IPS-NIHi11 (cell line): ENCODE measurements around the gene CUL1.
A peak's percentile ranks its signal among the peaks of the same experiment; 100 is the strongest.

Experiments used
- DNase-seq: peaks from one replicate; pipeline ENCODE4 v3.0.0; 2012; ENCODE audit warnings: mixed read lengths, low spot score

CUL1 gene

DNA sequence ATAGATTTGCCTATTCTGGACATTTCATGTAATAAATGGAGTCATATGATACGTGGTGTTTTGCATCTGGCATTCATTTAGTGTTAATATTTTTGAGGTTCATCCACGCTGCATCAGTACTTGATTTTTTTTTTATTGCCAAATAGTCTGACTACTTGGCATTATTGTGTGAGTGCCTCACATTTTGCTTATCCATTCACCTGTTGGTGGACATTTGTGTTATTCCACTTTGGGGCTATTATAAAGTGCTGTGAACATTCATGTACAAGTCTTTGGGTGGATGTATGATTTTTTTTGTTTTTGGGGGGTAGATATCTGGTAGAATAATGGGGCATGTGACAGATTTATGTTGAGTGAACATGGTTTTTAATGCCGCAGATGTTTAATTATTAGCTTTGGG is 19.7 kb downstream of the CUL1 start:
- no peak for DNase-seq

DNA sequence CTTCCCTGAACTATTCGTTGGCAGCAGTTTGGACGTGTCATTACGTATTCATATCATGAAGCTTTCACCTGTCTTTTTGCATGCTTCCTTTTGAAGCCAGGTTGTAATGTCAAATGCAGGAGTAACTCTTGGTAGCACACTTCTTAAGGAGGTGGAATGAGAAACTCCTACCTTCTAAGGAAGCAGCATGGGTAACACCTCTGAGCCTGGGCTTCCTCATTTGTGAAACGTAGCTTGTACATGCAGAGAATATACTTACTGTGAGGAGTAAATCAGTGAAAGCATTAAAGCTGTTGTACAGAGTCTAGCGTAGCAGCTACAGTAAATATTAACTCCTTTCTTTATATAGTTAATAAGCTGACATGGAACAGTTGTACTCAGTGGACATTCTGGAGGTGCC is 21.1 kb downstream of the CUL1 start:
- DNase-seq: no peak

DNA sequence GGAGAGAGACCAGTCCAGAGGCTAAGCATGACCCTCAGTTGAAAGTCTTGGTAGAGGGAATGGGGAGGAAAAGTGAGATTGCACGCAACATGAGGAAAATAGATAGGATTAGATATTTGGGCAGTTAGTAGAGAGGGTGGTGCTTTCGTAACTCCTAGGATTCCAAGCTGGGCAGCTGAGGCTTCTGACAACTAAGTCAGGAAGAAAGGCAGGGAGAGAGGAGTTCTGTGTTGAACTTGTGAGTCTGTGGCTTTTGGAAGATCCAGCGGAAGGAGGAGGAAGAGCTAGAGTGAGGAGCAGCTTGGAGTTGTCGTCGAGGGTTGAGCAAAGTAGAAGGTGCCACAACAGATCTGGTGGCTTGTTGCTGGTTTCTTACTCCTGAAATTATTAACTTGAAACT is 21.8 kb downstream of the CUL1 start:
- no peak for DNase-seq

DNA sequence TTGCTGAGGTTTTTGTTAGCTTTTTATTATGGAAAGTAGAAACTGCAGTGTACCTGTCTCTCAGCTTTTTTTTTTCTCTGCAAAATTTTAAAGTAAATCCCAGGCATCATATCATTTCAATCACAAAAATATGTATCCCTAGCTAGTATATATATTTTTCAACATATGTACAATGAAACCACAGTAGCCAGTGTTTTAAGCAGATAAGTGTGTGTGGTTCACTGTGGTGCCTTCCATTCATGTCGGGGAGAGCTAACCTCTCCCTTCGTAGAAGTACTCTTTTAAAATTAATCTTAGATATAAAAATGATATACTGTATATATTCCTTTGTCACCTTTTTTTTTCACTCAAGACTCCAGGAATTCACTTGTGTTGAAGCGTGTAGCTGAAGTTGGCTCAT is 22.7 kb downstream of the CUL1 start:
- no peak for DNase-seq

DNA sequence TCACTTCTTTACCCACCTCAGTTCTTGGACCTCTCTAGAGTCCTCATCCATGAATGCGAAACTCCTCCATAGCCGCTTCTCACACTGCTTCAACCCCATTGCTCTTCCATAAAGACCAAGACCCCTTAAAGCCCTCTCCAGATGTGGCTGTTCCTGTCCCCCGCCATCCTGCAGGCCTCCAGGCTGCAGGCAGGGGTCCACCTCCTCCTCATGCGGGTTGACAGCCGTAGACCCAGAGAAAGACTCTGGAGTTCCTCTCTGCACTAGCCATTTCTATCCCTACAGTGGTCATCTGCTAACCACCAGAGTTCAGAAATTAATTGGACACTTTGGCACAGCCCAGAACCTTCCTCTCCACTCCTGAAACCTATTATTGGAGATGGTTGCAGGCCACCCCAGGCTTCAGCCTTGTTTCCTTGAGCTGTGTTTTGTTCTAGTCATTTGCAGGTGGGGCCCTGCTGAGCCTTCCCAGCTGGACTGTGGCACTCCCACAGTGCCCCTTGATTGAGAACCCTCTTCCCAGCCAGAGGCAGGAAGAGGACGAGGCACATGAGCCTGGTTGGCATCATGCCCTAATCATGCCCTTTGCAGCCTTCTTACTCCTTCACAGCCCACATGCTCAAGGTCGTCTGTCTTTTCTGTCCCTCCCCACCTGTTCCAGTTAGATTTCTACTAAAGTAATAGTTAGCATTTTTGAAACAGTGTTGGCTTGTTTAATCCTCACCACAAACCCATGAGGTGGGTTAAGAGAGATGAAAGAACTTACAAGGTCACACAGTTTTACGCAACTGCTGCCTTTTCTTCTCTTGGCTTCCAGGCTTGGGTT is 23.9 kb downstream of the CUL1 start:
- no peak for DNase-seq

DNA sequence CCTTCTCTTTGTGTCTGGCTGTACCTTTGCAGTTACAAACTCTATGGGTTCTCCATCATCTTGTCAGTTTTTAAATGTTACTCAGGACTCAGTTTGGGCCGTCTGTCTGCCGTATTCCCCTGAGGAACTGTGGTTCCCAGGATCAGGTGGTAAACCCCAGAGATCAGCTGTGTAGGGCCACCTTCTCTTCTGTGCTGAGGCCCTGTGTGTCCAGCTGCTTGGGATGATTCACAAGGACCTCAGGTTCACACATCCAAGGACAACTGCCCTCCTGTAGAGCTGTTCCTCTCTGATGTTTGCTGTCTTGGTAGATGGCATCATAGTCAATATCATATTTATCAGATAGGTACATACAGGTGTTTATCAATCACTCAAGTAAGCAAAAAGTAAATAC is 24.5 kb downstream of the CUL1 start:
- DNase-seq: no peak

DNA sequence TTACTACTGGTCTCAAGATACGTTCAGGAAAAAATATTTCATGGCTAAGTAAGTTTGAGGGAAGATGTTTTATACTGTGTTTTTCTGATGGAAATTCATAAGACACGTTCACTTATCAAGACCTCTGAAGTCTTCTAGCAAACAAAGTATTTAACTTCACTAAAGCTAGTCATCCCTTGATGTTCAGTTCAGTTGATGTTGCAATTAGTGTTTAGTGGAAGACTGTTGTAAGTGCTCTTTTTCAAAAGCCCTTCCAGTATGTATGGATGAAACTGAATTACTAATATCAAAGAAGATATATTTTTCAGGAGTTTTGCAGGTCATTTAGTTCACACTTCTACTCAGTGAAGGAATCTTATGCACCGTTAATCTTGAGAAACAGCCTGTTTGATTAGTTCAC is 25.1 kb downstream of the CUL1 start:
- DNase-seq: no peak

DNA sequence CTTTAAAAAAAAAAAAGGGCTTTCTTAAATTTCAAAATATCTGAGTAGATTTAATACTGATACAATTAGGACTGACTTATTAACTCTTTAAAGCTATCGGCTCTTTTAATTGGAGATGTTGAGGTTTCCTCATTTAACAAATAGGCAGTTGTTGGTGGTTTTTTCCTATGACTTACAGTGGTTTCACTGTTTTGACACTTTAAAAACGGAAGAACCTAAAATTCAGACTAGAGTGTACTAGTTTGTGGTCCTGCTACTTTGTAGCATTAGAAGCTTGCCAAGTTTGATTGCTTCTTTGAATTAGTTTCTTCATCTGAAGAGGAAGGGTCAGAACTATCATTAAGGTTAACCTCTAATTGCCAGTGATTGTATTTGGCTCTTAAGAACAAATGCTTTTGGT is 27.7 kb downstream of the CUL1 start:
- no peak for DNase-seq

DNA sequence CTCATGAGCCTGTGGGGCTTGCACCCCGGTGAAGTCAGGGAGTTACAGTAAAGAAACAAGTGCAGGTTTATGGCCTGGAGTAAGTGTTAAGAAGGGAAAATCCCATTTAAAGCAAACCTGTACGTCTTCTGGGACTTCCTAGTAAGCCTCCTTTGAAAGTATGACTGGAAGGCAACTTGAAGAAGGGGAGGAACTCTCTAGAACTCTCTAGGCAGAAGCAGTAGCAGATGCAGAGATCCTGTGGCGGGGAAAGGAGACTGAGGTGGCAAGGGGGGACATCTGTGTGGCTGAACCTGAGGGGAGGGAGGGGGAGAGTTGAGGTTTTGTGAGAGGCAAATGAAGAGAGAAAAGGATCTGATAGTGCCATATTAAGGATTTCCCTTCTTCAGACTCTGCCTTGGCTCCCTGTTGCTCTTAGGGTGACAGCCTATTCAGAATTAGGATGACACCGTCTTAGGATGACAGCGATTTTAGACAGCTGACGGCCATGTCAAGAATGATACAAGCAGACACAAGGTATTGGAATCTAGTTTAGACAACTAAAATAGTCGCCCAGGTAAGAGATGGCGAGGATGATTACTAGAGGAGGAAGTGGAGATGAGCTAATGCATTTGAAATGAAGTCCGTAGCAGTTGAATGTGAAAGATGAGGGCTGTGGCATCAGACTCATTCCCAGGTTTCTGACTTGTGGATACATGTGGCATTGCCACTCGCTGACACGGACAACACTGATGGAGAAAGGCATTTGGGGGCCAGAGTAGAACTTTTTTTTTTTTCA is 29.0 kb downstream of the CUL1 start:
- DNase-seq: no peak

DNA sequence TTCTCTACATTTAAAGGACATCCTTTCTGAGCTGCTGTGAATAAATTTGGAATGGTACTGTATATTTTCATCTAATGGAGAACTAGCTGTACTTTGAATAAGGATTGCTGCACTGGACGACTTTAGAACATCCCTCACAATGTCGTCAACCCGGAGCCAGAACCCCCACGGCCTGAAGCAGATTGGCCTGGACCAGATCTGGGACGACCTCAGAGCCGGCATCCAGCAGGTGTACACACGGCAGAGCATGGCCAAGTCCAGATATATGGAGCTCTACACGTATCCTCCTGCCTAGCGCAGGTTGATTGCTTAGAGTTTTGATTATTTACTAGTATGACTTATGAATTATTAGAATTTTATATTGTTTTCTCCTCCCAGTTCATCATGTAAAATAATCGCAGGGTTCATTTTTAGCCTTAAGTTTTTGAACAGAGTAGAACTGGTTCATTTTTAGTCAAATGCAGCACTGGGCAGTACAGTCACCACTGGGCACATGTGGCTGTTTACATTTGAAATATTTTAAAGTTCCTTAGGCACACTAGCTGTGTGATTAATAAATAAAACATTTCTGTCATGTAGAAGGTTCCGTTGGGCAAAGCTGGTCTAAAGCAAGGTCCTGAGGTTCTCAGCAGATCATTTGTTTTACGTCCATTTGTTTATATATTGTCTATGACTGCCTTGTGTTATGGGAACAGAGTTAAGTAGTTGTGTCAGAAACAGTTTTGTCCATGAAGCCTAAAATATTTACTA is 31.5 kb downstream of the CUL1 start:
- DNase-seq: no peak

DNA sequence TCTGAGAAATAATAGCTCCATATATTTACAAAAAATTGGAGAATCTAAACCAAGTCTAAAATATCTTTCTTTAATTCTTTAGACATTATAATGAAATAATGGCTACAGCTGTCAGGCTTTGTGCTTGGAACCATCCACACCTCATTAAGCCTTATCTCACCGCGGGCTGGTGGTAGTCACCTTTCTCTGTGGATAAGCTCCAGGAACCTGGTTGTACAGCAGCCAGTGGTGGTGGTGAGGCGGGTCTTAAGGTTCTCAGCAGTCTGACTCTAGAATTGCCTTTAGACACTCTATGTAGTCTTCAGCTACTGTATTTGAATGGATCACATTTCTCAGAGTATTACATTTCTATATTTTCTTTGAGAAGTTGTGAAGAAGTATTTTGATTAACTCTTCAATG is 34.2 kb downstream of the CUL1 start:
- DNase-seq: no peak

DNA sequence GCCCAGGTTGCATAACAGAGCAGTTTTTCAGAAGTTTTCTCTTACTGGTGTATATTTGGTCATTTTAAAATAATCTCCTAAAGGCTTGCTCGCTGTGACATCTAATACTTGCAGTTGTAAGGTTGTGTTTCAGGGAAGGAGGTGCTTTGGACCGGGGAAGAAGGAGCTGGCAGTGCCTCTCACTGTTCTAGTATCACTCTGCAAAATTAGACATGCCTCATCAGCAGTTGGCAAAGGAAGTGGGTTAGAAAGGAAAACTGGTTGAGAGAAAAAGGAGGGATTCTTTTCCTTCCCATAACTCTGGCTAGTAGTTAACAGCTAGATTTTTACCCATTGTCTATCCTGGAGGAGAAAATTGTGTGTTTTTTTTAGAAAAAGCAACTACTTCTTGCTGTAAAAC is 34.8 kb downstream of the CUL1 start:
- no peak for DNase-seq

DNA sequence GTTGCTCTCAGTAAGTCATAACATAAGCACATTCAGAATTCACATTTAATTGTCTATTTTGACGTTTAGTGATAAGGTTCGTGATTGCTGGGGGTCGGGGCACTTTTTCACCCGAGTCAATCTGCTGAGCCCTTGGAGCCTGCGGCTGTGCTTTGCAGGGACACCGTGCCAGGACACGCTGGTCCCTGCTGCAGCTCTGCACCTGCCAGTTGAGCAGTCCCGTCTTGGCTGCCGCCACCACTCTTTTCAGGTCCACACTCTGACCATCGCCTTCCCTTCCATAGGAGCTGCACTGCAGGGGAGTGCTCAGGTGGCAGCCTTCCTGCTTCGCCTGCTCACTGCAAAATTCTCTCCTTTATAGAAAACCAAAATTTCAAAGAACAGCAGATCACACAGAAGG is 36.4 kb downstream of the CUL1 start:
- DNase-seq: no peak

DNA sequence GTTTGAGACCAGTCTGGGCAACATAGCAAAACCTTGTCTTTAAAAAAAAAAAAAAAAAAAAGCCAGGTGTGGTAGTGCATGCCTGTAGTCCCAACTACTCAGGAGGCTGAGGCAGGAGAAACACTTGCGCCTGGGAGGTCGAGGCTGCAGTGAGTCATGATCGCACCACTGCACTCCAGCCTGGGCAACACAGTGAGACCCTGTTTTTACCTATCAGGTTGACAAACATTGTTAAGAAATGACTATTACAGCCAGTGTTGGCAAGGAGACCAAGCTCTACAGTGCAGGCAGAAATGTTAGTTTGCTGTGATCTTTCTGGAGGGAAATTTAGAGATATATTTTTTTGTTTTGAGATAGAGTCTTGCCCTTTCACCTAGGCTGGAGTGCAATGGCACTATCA is 37.3 kb downstream of the CUL1 start:
- DNase-seq: no peak

DNA sequence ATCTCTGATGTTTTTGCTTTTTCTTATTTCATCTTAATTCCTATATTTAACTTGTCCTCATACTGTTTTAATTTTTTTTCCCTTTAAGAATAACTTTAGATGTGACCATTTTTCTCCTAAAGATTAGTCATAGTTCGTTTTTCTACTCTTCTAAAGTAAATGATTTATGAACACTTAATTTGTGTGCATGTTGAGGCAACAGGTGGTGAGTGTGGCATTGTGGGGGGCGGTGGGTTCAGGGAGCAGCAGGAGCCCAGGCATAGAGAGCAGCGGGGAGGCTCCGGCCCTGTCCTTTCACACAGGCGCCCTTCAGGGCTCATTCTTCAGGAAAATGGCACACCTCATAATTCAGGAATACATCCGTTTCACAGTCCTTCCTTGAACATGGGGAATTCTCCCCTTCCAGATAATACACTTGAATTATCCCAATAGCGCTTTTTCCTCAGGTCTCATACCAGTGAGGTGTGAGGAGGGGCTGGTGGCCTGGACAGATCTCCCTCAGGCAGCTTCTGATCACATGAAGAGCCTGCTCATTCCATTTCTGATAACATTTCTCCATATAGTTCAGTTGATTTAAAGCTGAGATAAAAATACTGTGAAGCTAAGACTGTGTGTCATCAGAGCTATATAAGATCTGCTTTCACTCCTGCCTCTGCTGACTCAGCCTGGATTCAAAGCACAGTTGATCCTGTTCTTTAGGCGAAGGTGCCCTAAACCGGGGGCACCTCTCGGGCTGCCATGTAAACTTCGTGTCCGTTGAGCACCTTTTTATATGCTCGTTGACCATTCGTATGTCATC is 40.2 kb downstream of the CUL1 start:
- no peak for DNase-seq

DNA sequence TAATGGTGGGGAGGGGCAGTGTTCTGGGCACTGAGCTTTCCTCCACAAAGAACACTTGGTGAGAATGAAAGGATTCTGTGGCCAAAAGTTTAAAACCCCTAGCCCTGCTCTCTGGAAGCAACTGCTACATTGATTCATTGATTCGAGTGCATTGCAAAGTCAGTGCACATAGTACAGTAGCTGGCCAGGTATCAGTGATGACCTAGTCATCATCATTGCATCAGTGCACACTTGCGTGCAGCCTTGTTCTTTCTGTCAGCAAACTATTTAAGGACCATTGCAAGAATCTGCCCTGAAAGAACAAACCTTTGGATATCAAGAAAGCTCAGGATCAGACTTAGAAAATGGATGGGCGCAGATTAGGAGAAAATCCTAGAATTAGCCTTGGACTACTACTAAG is 47.4 kb downstream of the CUL1 start:
- no peak for DNase-seq

DNA sequence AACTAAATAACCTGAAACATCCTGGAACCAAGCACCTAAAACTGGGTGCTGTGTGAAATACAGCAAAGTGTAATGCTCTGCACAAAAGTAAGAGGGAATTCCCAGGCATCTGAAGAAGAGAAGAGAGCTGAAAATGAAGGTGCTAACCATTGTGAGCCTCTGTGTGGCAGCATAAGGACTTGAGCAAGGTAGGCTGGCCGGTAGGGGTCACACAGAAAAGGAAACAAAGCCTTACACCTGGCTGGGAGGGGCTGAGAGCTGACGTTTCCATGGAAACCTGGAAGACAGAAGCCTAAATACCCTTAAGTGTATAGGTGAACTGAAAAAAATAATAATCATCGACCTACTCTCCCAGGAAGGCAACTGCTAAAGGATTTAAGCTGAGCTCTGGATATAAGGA is 48.6 kb downstream of the CUL1 start:
- peak; percentile 87 for DNase-seq

DNA sequence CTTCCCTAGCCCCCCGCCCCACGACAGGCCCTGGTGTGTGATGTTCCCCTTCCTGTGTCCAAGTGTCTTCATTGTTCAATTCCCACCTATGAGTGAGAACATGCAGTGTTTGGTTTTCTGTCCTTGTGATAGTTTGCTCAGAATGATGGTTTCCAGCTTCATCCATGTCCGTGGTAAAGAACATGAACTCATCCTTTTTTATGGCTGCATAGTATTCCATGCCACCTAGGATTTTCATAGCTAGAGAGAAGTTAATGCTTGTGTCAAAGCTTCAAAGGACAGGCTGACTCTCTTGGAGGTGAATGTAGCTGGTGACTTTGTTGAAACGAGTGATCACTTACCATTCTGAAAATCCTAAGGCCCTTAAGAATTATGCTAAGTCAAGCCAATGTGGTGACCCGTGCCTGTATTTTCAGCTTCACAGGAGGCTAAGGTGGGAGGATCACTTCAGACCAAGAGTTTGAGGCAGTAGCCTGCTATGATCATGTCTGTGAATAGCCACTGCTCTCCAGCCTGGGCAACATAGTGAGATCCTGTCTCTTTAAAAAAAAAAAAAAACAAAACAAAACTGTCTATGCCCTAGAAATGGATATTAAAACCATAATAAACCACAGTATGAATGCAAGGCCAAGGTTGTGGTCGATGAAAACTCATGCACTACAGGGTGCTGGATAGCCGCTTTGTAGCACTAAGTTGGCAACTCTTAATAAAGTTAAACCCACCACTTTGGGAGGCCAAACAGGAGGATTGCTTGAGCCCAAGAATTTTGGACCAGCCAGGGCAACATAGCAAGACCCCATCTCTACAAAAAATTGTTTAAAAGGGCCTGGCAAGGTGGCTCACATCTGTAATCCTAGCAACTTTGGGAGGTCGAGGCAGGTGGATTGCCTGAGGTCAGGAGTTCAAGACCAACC is 52.0 kb downstream of the CUL1 start:
- DNase-seq: no peak

DNA sequence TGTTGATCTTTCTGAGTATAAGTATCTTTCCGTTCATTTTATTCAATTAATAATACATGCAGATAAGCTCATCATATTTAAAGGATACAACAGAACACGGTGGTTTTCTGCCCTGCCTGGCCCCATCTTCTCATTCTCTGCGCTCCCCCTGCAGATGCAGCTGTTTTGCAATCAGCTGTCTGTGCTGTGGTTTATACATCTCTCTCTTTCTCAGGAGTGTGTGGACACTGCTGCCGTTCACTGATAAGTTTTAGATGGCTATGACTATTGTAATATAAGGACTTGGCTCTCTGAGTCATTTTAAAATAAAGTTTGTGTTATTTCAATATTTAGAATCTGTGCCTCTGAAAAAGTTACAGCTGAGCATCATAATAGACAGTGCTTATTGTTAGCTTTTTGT is 54.5 kb downstream of the CUL1 start:
- no peak for DNase-seq

DNA sequence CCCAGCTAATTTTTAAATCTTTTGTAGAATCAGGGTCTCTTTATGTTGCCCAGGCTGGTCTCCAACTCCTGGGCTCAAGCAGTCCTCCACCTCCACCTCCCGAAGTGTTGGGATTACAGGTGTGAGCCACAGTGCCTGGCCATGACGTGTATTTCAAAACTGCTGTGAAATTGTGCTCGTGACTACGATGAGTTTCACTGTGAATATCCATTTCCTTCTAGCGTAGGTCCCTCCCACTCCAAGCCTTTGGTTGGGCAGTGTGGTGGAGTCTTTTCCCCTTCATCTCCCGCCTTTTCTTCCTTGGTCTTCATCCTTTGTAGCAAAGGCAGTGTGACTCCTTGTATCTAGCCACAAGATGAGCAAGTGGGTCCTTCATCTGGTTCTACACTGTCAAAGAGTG is 56.2 kb downstream of the CUL1 start:
- no peak for DNase-seq
